Spinal cord (tissue), 10 donors: ENCODE results near the gene TLR3. TPM values are rescaled to one million over a fixed set of nuclear protein-coding genes. Genes with fewer than 3 reads are reported as not detected.

Experiments
- DNase-seq, 6 donors: peaks; one replicate each; pipeline versions ENCODE4 v3.0.0 to v3.0.0-alpha.2; 2013 to 2015; ENCODE audit warnings: low spot score in 6 of 6, low read depth in 4 of 6
- H3K27ac ChIP-seq: one replicate; pipeline ENCODE4 v1.5.1; 2013; ENCODE audit warnings: low read depth, low read length, control low read depth
- H3K27me3 ChIP-seq: one replicate; pipeline ENCODE4 v1.6.1; 2013; ENCODE audit warnings: low read length; ENCODE audit not compliant: control insufficient read depth, insufficient read depth
- H3K36me3 ChIP-seq: one replicate; pipeline ENCODE4 v1.6.1; 2013; ENCODE audit warnings: low read length; ENCODE audit not compliant: control insufficient read depth, insufficient read depth
- H3K4me1 ChIP-seq: one replicate; pipeline ENCODE4 v1.6.1; 2013; ENCODE audit warnings: low read length; ENCODE audit not compliant: control insufficient read depth, insufficient read depth
- H3K4me3 ChIP-seq: one replicate; pipeline ENCODE4 v1.5.1; 2013; ENCODE audit warnings: low read depth, low read length, control low read depth
- H3K9me3 ChIP-seq: one replicate; pipeline ENCODE4 v1.6.1; 2013; ENCODE audit warnings: low read length; ENCODE audit not compliant: control insufficient read depth, insufficient read depth
- WGBS: methylation state at CpG from one replicate; pipeline ENCODE4 v1.1.5; 2013; ENCODE audit warnings: missing lambda C conversion rate; ENCODE audit not compliant: insufficient coverage; 5-methylcytosine and 5-hydroxymethylcytosine counted together
- polyA plus RNA-seq, 2 donors: library from polyadenylated mRNA; unstranded; fragments of 120-200 nt; gene quantifications; one replicate each; pipeline ENCODE4 v1.2.1, GENCODE V29; 2013; ENCODE audit not compliant: insufficient read length in 2 of 2
- total RNA-seq, 2 donors: library from RNA; depleted of rRNA in 1 of 2; stranded (reverse); fragments of 120-200 nt in 1 of 2; fragments of >200 nt in 1 of 2; gene quantifications; one replicate each; pipeline versions ENCODE4 v1.2.3 to v1.2.4, GENCODE V29; 2013 to 2014
- donor health status: healthy.

Gene TLR3
- total and polyA plus RNA-seq, 4 donors = 2.1 to 8.4 (median 5.1) TPM

DNA sequence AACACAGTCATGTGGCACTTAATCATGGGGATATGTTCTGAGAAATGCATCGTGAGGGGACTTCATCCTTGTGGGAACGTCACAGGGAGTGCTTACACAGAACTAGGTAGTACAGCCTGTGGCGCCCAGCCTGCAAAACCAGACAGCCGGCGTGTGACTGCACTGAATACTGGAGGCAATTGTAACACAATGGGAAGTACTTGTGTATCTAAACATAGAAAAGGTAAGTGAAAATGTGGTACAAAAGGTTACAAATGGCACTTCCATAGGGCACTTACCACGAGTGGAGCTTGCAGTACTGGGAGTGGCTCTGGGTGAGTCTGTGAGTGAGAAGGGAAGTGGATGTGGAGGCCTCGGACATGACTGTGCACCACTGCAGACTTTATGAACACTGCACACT is 5.2 kb downstream of the TLR3 start:
- DNase-seq = no peak
- H3K4me3 ChIP-seq = no peak overlapping the region
- no peaks in the 10 kb centered on the region for H3K4me1 ChIP-seq
- 82% methylated on average over 6 of the region's 7 CpGs for WGBS
- no peak overlapping the region for H3K27ac ChIP-seq
- H3K36me3 ChIP-seq = no peaks in the 10 kb centered on the region
- H3K27me3 ChIP-seq = no peaks in the 10 kb centered on the region
- H3K9me3 ChIP-seq = no peaks in the 10 kb centered on the region

GRCh38 chr4:186078981-186079638 is 10.2 kb downstream of the TLR3 start:
- Histone ChIP-seq H3K4me3 (no peak overlapping the region), H3K9me3 (no peaks in the 10 kb centered on the region), H3K36me3 (no peaks in the 10 kb centered on the region), H3K27me3 (no peaks in the 10 kb centered on the region), H3K27ac (no peak overlapping the region), H3K4me1 (no peaks in the 10 kb centered on the region)
- 60% methylated on average over 1 of the region's 11 CpGs for WGBS
- DNase-seq = peak in 1 of 6 donors; percentile 30

DNA sequence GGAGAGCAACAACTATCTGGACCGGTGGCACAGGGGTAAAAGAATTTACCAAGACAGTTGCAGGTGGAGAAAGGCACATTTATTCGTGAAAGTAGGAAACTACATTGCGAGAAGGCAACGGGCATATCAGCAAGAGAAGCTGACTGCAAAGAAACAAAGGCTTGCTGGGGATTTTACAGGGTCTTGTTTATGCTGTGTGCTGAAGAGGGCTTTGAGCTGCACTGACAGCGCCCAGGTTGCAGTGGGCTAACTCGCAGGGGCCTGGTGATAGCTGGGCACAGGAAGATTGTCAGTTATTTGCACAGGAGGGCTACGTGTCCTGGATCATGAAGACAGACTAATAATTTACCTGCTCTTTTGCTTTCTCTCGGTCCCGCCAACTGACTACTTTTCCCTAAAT is 10.7 kb downstream of the TLR3 start:
- Histone ChIP-seq H3K4me1 (no peaks in the 10 kb centered on the region), H3K9me3 (no peaks in the 10 kb centered on the region), H3K27ac (no peak overlapping the region), H3K4me3 (no peak overlapping the region), H3K27me3 (no peaks in the 10 kb centered on the region), H3K36me3 (no peaks in the 10 kb centered on the region)
- 48% methylated on average over 9 of the region's 9 CpGs for WGBS
- peak in 2 of 6 donors; percentile 9 to 56 for DNase-seq

DNA sequence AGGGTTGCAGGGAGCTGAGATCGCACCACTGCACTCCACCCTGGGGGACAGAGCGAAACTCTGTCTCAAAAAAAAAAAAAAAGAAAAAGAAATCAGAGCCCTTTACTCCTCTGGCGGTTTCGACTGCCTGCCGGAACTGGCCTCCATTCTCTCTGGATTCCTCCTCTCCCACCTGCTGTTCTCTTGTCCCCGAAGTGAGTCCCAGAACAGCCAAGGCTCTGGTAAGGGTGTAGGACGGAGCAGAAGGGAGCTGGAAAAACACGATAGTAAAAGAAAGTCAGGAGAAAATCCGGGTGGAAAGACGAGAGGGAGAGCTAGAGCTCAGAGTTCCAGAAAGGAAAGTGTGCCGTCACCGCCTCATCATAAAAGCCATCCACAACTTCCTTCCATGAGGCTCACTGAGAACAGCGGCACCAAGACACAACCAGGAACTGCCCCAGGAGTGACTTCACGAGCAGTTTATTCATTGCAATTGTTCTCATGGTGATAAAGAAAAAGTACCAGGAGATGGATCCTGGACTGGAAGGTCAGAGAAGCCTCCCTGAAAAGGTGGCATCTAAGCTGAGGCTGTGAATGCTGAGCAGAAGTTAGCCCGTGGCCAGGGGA is 12.3 kb downstream of the TLR3 start:
- H3K4me1 ChIP-seq = no peaks in the 10 kb centered on the region
- no peak overlapping the region for H3K4me3 ChIP-seq
- no peak overlapping the region for H3K27ac ChIP-seq
- no peaks in the 10 kb centered on the region for H3K9me3 ChIP-seq
- no peaks in the 10 kb centered on the region for H3K27me3 ChIP-seq
- DNase-seq = peak in 1 of 6 donors; percentile 15
- WGBS = 51% methylated on average over 4 of the region's 15 CpGs
- no peaks in the 10 kb centered on the region for H3K36me3 ChIP-seq

DNA sequence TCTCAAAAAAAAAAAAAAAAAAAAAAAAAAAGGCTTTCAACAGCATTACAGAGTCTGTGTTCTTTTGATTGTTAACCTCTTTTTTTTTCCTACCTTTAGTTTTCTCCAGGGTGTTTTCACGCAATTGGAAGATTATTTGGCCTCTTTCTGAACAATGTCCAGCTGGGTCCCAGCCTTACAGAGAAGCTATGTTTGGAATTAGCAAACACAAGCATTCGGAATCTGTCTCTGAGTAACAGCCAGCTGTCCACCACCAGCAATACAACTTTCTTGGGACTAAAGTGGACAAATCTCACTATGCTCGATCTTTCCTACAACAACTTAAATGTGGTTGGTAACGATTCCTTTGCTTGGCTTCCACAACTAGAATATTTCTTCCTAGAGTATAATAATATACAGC is 13.3 kb downstream of the TLR3 start:
- DNase-seq = no peak
- Histone ChIP-seq H3K4me3 (no peak overlapping the region), H3K27ac (no peak overlapping the region), H3K36me3 (no peaks in the 10 kb centered on the region), H3K4me1 (no peaks in the 10 kb centered on the region), H3K27me3 (no peaks in the 10 kb centered on the region), H3K9me3 (no peaks in the 10 kb centered on the region)
- WGBS = 67% methylated on average over 1 of the region's 4 CpGs

- DNase-seq = no peak
- Histone ChIP-seq H3K27ac (no peak overlapping the region), H3K4me1 (no peaks in the 10 kb centered on the region), H3K36me3 (no peaks in the 10 kb centered on the region), H3K27me3 (no peaks in the 10 kb centered on the region), H3K9me3 (no peaks in the 10 kb centered on the region), H3K4me3 (no peak overlapping the region)
These were observed 19.6 kb downstream of the TLR3 start for GRCh38 chr4:186088523-186088922.

DNA sequence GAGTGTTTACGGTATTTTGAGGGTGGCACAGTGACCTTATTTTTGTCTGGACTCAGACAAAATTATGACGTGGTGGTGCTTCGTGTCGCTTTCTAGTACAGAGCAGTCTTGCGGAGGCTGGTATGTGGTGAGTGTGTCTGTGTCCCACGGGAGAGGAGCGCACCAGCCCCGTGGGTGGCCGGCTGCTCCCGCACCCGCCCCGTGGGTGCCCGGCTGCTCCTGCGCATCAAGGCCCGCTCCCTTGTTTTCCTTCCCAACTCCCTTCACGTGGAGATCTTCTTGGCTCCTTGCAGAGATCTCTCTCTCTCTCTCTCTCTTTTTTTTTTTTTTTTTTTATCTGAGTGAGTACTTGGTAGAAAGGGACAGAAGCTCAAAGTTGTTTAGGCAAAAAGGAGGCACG is 23.3 kb downstream of the TLR3 start:
- Histone ChIP-seq H3K36me3 (no peaks in the 10 kb centered on the region), H3K27ac (no peak overlapping the region), H3K4me1 (no peaks in the 10 kb centered on the region), H3K9me3 (no peaks in the 10 kb centered on the region), H3K4me3 (no peak overlapping the region), H3K27me3 (no peaks in the 10 kb centered on the region)
- DNase-seq = no peak
- 89% methylated on average over 6 of the region's 17 CpGs for WGBS

DNA sequence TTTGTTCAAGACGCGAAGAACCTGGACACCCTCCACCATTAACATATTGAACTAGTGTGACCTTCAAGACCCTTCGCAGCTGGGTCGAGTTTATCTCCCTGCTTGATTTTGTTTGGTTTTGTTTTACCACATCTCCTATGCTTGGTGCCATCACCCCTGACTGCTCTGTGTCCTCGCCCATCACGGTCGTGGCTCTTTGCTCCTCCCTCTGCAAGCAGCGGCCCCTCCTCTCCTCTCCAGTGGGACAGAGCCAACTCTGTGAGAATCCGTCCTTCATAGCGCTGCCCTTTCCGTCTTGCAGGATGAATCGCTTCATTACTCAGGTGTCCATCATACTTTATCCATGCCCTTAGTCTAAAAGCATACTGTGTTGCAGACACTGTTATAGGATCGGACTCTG is 26.4 kb downstream of the TLR3 start:
- 38% methylated on average over 6 of the region's 13 CpGs for WGBS
- Histone ChIP-seq H3K4me1 (no peaks in the 10 kb centered on the region), H3K36me3 (no peaks in the 10 kb centered on the region), H3K27me3 (no peaks in the 10 kb centered on the region), H3K27ac (no peak overlapping the region), H3K9me3 (no peaks in the 10 kb centered on the region), H3K4me3 (no peak overlapping the region)
- DNase-seq = no peak

DNA sequence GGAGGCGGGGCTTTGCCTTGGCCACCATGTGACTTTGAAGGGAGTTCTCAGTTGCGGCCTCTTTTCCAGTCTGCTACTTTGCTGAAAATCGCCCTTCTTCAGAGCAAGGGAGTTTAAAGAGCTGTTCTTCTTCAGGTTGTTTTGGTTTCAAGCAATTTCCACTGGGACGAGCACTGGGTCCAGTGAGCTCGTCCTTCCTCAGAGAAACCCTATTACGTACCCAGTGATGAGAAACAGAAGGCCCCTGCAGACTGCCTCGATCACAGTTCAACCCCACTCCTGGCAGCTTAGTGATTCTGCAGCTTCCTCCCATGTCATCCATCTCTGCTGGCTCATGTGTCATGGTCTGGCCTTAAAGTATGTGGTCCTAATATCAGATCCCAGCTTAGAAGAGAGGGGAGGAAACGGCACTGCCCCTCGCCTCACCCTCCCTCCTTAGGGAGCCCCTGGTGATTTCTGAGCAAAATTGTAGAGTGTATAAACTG is 27.8 kb downstream of the TLR3 start:
- Histone ChIP-seq H3K36me3 (no peaks in the 10 kb centered on the region), H3K27ac (no peak overlapping the region), H3K9me3 (no peaks in the 10 kb centered on the region), H3K4me1 (no peaks in the 10 kb centered on the region), H3K27me3 (no peaks in the 10 kb centered on the region), H3K4me3 (no peak overlapping the region)
- DNase-seq = no peak
- WGBS = 87% methylated on average over 5 of the region's 9 CpGs

DNA sequence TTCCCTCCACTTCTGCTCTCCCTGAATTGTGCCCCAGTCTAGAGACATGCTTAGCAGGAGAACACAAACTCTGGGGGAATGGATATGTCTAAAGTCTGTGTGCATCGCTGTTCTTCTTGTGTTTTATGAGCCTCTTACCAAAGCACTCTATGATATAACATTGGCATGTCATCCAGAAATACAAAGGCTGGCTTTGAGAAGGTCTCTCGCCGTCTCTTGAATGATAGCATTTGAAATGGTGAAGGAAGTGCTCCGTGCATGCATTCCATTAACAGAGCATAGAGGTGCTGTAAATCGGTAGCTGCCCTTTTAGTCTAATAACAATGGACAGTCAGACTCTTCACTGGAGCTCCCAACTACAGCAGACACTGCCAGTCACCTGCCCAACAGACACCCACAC is 28.4 kb downstream of the TLR3 start:
- H3K4me1 ChIP-seq = no peaks in the 10 kb centered on the region
- 35% methylated on average over 4 of the region's 5 CpGs for WGBS
- H3K4me3 ChIP-seq = no peak overlapping the region
- H3K27ac ChIP-seq = no peak overlapping the region
- H3K9me3 ChIP-seq = no peaks in the 10 kb centered on the region
- H3K27me3 ChIP-seq = no peaks in the 10 kb centered on the region
- DNase-seq = no peak
- no peaks in the 10 kb centered on the region for H3K36me3 ChIP-seq
